ENCODE data around the gene MTURN.

The MTURN gene

DNA sequence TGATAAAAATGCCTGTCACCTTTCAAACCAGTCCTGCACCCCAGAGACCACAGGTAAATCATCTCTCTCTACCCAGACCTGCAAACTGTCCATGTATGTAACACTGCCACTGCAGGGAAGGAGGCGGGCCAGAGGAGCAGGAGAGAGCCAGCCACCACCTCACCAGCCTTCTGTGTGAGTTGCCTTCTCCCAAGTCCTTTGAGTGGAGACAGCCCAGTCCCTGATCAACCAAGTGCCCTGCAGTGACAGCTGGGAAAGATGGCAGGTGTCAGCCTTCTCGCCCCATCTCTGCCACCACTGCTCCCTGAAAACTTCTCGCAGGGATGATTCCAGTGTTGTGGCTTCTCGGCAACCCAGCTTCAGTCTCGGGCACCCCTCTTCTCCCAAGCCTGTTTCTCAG is 42.4 kb downstream of the MTURN start:
- Histone ChIP-seq H3K36me3 (ENCODE audit: control insufficient read depth in 1 of 2, insufficient read depth in 2 of 2, low read depth in 1 of 2, low read length in 2 of 2) (no peaks in the 10 kb centered on the region), H3K4me2 (ENCODE audit: low read length, poor library complexity, severe bottlenecking) (no peak overlapping the region), H3K14ac (ENCODE audit: low read length in 2 of 2) (no peak overlapping the region), H2BK5ac (ENCODE audit: low read depth, low read length, poor library complexity, severe bottlenecking) (no peak overlapping the region), H2BK12ac (ENCODE audit: low read length in 2 of 2) (no peak overlapping the region), H3K9ac (ENCODE audit: low read length) (no peak overlapping the region), H3K27ac (ENCODE audit: low read length, poor library complexity, severe bottlenecking) (no peak overlapping the region), H3K23ac (ENCODE audit: low read length in 2 of 2) (no peak overlapping the region), H4K8ac (ENCODE audit: low read length) (no peak overlapping the region), H3K9me3 (ENCODE audit: control insufficient read depth, low read length) (no peaks in the 10 kb centered on the region), H3K4me1 (ENCODE audit: control insufficient read depth, insufficient read depth, low read depth, low read length) (peaks cover 13% of the 10 kb centered on the region), H3K4ac (ENCODE audit: low read depth in 1 of 2, low read length in 2 of 2) (no peak overlapping the region), H3K79me1 (replicated peaks; ENCODE audit: low read length, poor library complexity, severe bottlenecking) (no peaks in the 10 kb centered on the region), H3K18ac (ENCODE audit: low read depth in 1 of 2, low read length in 2 of 2) (no peak overlapping the region), H4K91ac (ENCODE audit: low read length) (no peak overlapping the region), H2BK120ac (ENCODE audit: low read depth, low read length) (no peak overlapping the region), H3K27me3 (ENCODE audit: control insufficient read depth in 1 of 2, insufficient read depth in 1 of 2, low read length in 2 of 2) (no peaks in the 10 kb centered on the region), H2BK15ac (ENCODE audit: low read depth, poor library complexity, severe bottlenecking) (no peak overlapping the region), H2AK5ac (ENCODE audit: low read length, severe bottlenecking) (no peak overlapping the region), H2AFZ (ENCODE audit: low read depth, low read length) (no peak overlapping the region), H3K4me3 (ENCODE audit: insufficient read depth in 1 of 2, low read depth in 1 of 2, low read length in 2 of 2) (no peak overlapping the region)
- 89% methylated on average over 5 of the region's 5 CpGs for WGBS
- no peak for DNase-seq

- Histone ChIP-seq H2AFZ (ENCODE audit: low read depth, low read length) (no peak overlapping the region), H3K27ac (ENCODE audit: low read length, poor library complexity, severe bottlenecking) (no peak overlapping the region), H4K8ac (ENCODE audit: low read length) (no peak overlapping the region), H3K4me3 (ENCODE audit: insufficient read depth in 1 of 2, low read depth in 1 of 2, low read length in 2 of 2) (no peak overlapping the region), H3K9me3 (ENCODE audit: control insufficient read depth, low read length) (no peaks in the 10 kb centered on the region), H3K4me2 (ENCODE audit: low read length, poor library complexity, severe bottlenecking) (no peak overlapping the region), H3K14ac (ENCODE audit: low read length in 2 of 2) (no peak overlapping the region), H2BK120ac (ENCODE audit: low read depth, low read length) (no peak overlapping the region), H3K18ac (ENCODE audit: low read depth in 1 of 2, low read length in 2 of 2) (no peak overlapping the region), H3K36me3 (ENCODE audit: control insufficient read depth in 1 of 2, insufficient read depth in 2 of 2, low read depth in 1 of 2, low read length in 2 of 2) (no peaks in the 10 kb centered on the region), H2BK5ac (ENCODE audit: low read depth, low read length, poor library complexity, severe bottlenecking) (no peak overlapping the region), H2AK5ac (ENCODE audit: low read length, severe bottlenecking) (no peak overlapping the region), H3K4ac (ENCODE audit: low read depth in 1 of 2, low read length in 2 of 2) (no peak overlapping the region), H3K9ac (ENCODE audit: low read length) (no peak overlapping the region), H2BK12ac (ENCODE audit: low read length in 2 of 2) (no peak overlapping the region), H4K91ac (ENCODE audit: low read length) (no peak overlapping the region), H3K27me3 (ENCODE audit: control insufficient read depth in 1 of 2, insufficient read depth in 1 of 2, low read length in 2 of 2) (no peaks in the 10 kb centered on the region), H3K23ac (ENCODE audit: low read length in 2 of 2) (no peak overlapping the region), H3K79me1 (replicated peaks; ENCODE audit: low read length, poor library complexity, severe bottlenecking) (no peaks in the 10 kb centered on the region), H3K4me1 (ENCODE audit: control insufficient read depth, insufficient read depth, low read depth, low read length) (peaks cover 8% of the 10 kb centered on the region), H2BK15ac (ENCODE audit: low read depth, poor library complexity, severe bottlenecking) (no peak overlapping the region)
- no peak for DNase-seq
- 100% methylated on average over 1 of the region's 3 CpGs for WGBS
Observed at GRCh38 chr7:30177965-30178364, 43.2 kb downstream of the MTURN start.

- Histone ChIP-seq H4K8ac (ENCODE audit: low read length) (no peak overlapping the region), H3K9ac (ENCODE audit: low read length) (no peak overlapping the region), H2BK12ac (ENCODE audit: low read length in 2 of 2) (no peak overlapping the region), H2AK5ac (ENCODE audit: low read length, severe bottlenecking) (no peak overlapping the region), H3K27ac (ENCODE audit: low read length, poor library complexity, severe bottlenecking) (no peak overlapping the region), H3K9me3 (ENCODE audit: control insufficient read depth, low read length) (no peaks in the 10 kb centered on the region), H3K4me3 (ENCODE audit: insufficient read depth in 1 of 2, low read depth in 1 of 2, low read length in 2 of 2) (no peak overlapping the region), H2BK15ac (ENCODE audit: low read depth, poor library complexity, severe bottlenecking) (no peak overlapping the region), H3K79me1 (replicated peaks; ENCODE audit: low read length, poor library complexity, severe bottlenecking) (no peaks in the 10 kb centered on the region), H3K18ac (ENCODE audit: low read depth in 1 of 2, low read length in 2 of 2) (no peak overlapping the region), H2AFZ (ENCODE audit: low read depth, low read length) (no peak overlapping the region), H2BK5ac (ENCODE audit: low read depth, low read length, poor library complexity, severe bottlenecking) (no peak overlapping the region), H3K4me2 (ENCODE audit: low read length, poor library complexity, severe bottlenecking) (no peak overlapping the region), H3K14ac (ENCODE audit: low read length in 2 of 2) (no peak overlapping the region), H3K27me3 (ENCODE audit: control insufficient read depth in 1 of 2, insufficient read depth in 1 of 2, low read length in 2 of 2) (no peaks in the 10 kb centered on the region), H3K23ac (ENCODE audit: low read length in 2 of 2) (no peak overlapping the region), H3K4me1 (ENCODE audit: control insufficient read depth, insufficient read depth, low read depth, low read length) (no peaks in the 10 kb centered on the region), H2BK120ac (ENCODE audit: low read depth, low read length) (no peak overlapping the region), H4K91ac (ENCODE audit: low read length) (no peak overlapping the region), H3K4ac (ENCODE audit: low read depth in 1 of 2, low read length in 2 of 2) (no peak overlapping the region), H3K36me3 (ENCODE audit: control insufficient read depth in 1 of 2, insufficient read depth in 2 of 2, low read depth in 1 of 2, low read length in 2 of 2) (no peaks in the 10 kb centered on the region)
- WGBS: 84% methylated on average over 3 of the region's 3 CpGs
- peak; percentile 28 for DNase-seq
Observed at GRCh38 chr7:30178748-30179436, 44.1 kb downstream of the MTURN start.

- no peak overlapping the region for H2BK12ac ChIP-seq (ENCODE audit: low read length in 2 of 2)
- no peak overlapping the region for H3K14ac ChIP-seq (ENCODE audit: low read length in 2 of 2)
- H2AFZ ChIP-seq (ENCODE audit: low read depth, low read length): no peak overlapping the region
- no peak overlapping the region for H3K27ac ChIP-seq (ENCODE audit: low read length, poor library complexity, severe bottlenecking)
- H3K4me1 ChIP-seq (ENCODE audit: control insufficient read depth, insufficient read depth, low read depth, low read length): no peaks in the 10 kb centered on the region
- H2BK15ac ChIP-seq (ENCODE audit: low read depth, poor library complexity, severe bottlenecking): no peak overlapping the region
- H3K9ac ChIP-seq (ENCODE audit: low read length): no peak overlapping the region
- no peak overlapping the region for H2AK5ac ChIP-seq (ENCODE audit: low read length, severe bottlenecking)
- WGBS: 83% methylated on average over 2 of the region's 2 CpGs
- H4K91ac ChIP-seq (ENCODE audit: low read length): no peak overlapping the region
- no peak overlapping the region for H3K4me3 ChIP-seq (ENCODE audit: insufficient read depth in 1 of 2, low read depth in 1 of 2, low read length in 2 of 2)
- H3K27me3 ChIP-seq (ENCODE audit: control insufficient read depth in 1 of 2, insufficient read depth in 1 of 2, low read length in 2 of 2): no peaks in the 10 kb centered on the region
- no peak overlapping the region for H3K4ac ChIP-seq (ENCODE audit: low read depth in 1 of 2, low read length in 2 of 2)
- DNase-seq: no peak
- no peaks in the 10 kb centered on the region for H3K36me3 ChIP-seq (ENCODE audit: control insufficient read depth in 1 of 2, insufficient read depth in 2 of 2, low read depth in 1 of 2, low read length in 2 of 2)
- H3K9me3 ChIP-seq (ENCODE audit: control insufficient read depth, low read length): no peaks in the 10 kb centered on the region
- no peak overlapping the region for H4K8ac ChIP-seq (ENCODE audit: low read length)
- H3K18ac ChIP-seq (ENCODE audit: low read depth in 1 of 2, low read length in 2 of 2): no peak overlapping the region
- no peak overlapping the region for H3K23ac ChIP-seq (ENCODE audit: low read length in 2 of 2)
- H2BK120ac ChIP-seq (ENCODE audit: low read depth, low read length): no peak overlapping the region
- H3K79me1 ChIP-seq (replicated peaks; ENCODE audit: low read length, poor library complexity, severe bottlenecking): no peaks in the 10 kb centered on the region
- no peak overlapping the region for H2BK5ac ChIP-seq (ENCODE audit: low read depth, low read length, poor library complexity, severe bottlenecking)
- H3K4me2 ChIP-seq (ENCODE audit: low read length, poor library complexity, severe bottlenecking): no peak overlapping the region
Observed at GRCh38 chr7:30180718-30181117, 45.9 kb downstream of the MTURN start.

Data from mesenchymal stem cell (in vitro differentiated cells and primary cell).